Upper lobe of left lung (tissue), 6 donors: ENCODE measurements around the gene SLC7A10. TPM values are rescaled to one million over a fixed set of nuclear protein-coding genes. Genes with fewer than 3 reads are reported as not detected.

Experiments used
- ATAC-seq, 2 donors: fragments of 200-7000 bp; cut with Tn5 transposase; one replicate each; pipeline ENCODE4 v1.9.1; 2022; ENCODE audit warnings: mild to moderate bottlenecking in 2 of 2, moderate library complexity in 2 of 2; ENCODE audit not compliant: low FRiP score in 2 of 2
- DNase-seq, 2 donors: peaks; one replicate each; pipeline ENCODE4 v3.0.0-alpha.2; 2019 to 2020
- H3K27ac ChIP-seq, 4 donors: fragments of 200-600 bp; sonication (generic); one replicate each; pipeline ENCODE4 v1.5.1; 2016 to 2019
- H3K27me3 ChIP-seq, 4 donors: fragments of 200-600 bp; sonication (generic); one replicate each; pipeline ENCODE4 v1.5.1; 2017 to 2019
- H3K36me3 ChIP-seq, 4 donors: fragments of 200-600 bp; sonication (generic); one replicate each; pipeline ENCODE4 v1.5.1; 2016 to 2019
- H3K4me1 ChIP-seq, 4 donors: fragments of 200-600 bp; sonication (generic); one replicate each; pipeline ENCODE4 v1.5.1; 2018 to 2019
- H3K4me3 ChIP-seq, 4 donors: fragments of 200-600 bp; sonication (generic); one replicate each; pipeline ENCODE4 v1.5.1; 2017 to 2019; ENCODE audit warnings: mild to moderate bottlenecking in 2 of 4, moderate library complexity in 1 of 4
- H3K9me3 ChIP-seq, 4 donors: fragments of 200-600 bp; sonication (generic); one replicate each; pipeline ENCODE4 v1.5.1; 2018 to 2019
- CTCF ChIP-seq, 6 experiments: fragments of 450-650 bp in 4 of 6; fragments of 200-600 bp in 2 of 6; sonication (generic) in 2 of 6; IDR thresholded peaks; one replicate each; pipeline ENCODE4 v1.5.1; 2016 to 2019; ENCODE audit warnings: antibody characterized with exemption in 6 of 6
- EP300 ChIP-seq, 4 donors: sonication (generic); formaldehyde crosslinking; IDR thresholded peaks; one replicate each; pipeline ENCODE4 v1.5.1; 2017; ENCODE audit warnings: antibody characterized with exemption in 4 of 4, control low read depth in 2 of 4
- POLR2A ChIP-seq, 4 donors: fragments of 450-650 bp; IDR thresholded peaks; one replicate each; pipeline ENCODE4 v1.5.1; 2016 to 2017; ENCODE audit warnings: antibody characterized with exemption in 4 of 4, mild to moderate bottlenecking in 2 of 4
- POLR2AphosphoS5 ChIP-seq, 2 donors: sonication (generic); formaldehyde crosslinking; IDR thresholded peaks; one replicate each; pipeline ENCODE4 v1.5.1; 2017; ENCODE audit warnings: antibody characterized with exemption in 2 of 2
- WGBS, 2 donors: methylation state at CpG; one replicate each; pipeline ENCODE4 v1.1.5; 2017 to 2018; 5-methylcytosine and 5-hydroxymethylcytosine counted together
- total RNA-seq, 6 donors: library from RNA; depleted of rRNA in 4 of 6; stranded (reverse); fragments of >200 nt in 4 of 6; gene quantifications; one replicate each; pipeline versions ENCODE4 v1.1.0 to v1.2.1, GENCODE V29; 2016 to 2021
- donor health status: DM: no; HTN: no; CAD: no; lungs with moderate emphysema.
- donor health status: DM: no; HTN: yes; CAD: no; lungs with severe emphysema.

The SLC7A10 gene
- total RNA-seq, 6 donors from 2014 or later: 0.29 to 2.1 (median 0.47) TPM; not detected in 2

GRCh38 chr19:33245948-33246708 is 20.5 kb upstream of the SLC7A10 start:
- H3K27me3 ChIP-seq: no peaks in the 10 kb centered on the region
- H3K27ac ChIP-seq: no peak overlapping the region
- ATAC-seq (no peak), DNase-seq (no peak)
- WGBS, 2 donors: 80 to 92% methylated on average over 3 to 7 of the region's 7 CpGs
- peaks cover 0 to 9% (median 4%) of the 10 kb centered on the region in 4 donors for H3K9me3 ChIP-seq
- H3K4me1 ChIP-seq: peaks cover 6 to 26% (median 17%) of the 10 kb centered on the region in 4 donors
- no peak overlapping the region for H3K4me3 ChIP-seq
- TF ChIP-seq EP300 (IDR thresholded peaks at IDR 0.05) (no peak), POLR2AphosphoS5 (IDR thresholded peaks at IDR 0.05) (no peak), CTCF (IDR thresholded peaks at IDR 0.05) (peak; percentile 27 to 52 (median 44)), POLR2A (IDR thresholded peaks at IDR 0.05) (no peak)
- no peaks in the 10 kb centered on the region for H3K36me3 ChIP-seq

GRCh38 chr19:33242911-33243310 is 17.3 kb upstream of the SLC7A10 start:
- H3K4me3 ChIP-seq: no peak overlapping the region
- H3K36me3 ChIP-seq: no peaks in the 10 kb centered on the region
- peaks cover 2 to 10% (median 8%) of the 10 kb centered on the region in 4 donors for H3K4me1 ChIP-seq
- DNase-seq (no peak), ATAC-seq (no peak)
- no peak overlapping the region for H3K27ac ChIP-seq
- H3K9me3 ChIP-seq: peaks cover 0 to 9% (median 4%) of the 10 kb centered on the region in 4 donors
- no peak for TF ChIP-seq EP300 (IDR thresholded peaks at IDR 0.05)
- TF ChIP-seq POLR2AphosphoS5 (IDR thresholded peaks at IDR 0.05): no peak
- no peak for TF ChIP-seq CTCF (IDR thresholded peaks at IDR 0.05)
- TF ChIP-seq POLR2A (IDR thresholded peaks at IDR 0.05): no peak
- no peaks in the 10 kb centered on the region for H3K27me3 ChIP-seq
- WGBS, 2 donors: 68 to 82% methylated on average over 6 of the region's 6 CpGs

GRCh38 chr19:33242131-33242530 is 16.5 kb upstream of the SLC7A10 start:
- Histone ChIP-seq H3K36me3 (no peaks in the 10 kb centered on the region), H3K27me3 (no peaks in the 10 kb centered on the region), H3K27ac (no peak overlapping the region), H3K9me3 (peaks cover 0 to 9% (median 4%) of the 10 kb centered on the region in 4 donors), H3K4me3 (no peak overlapping the region), H3K4me1 (peaks cover 2 to 10% (median 8%) of the 10 kb centered on the region in 4 donors)
- 89 to 91% methylated on average over 5 of the region's 10 CpGs for WGBS, 2 donors
- ATAC-seq (no peak), DNase-seq (no peak)
- no peak for TF ChIP-seq POLR2AphosphoS5 (IDR thresholded peaks at IDR 0.05)
- TF ChIP-seq POLR2A (IDR thresholded peaks at IDR 0.05): no peak
- no peak for TF ChIP-seq CTCF (IDR thresholded peaks at IDR 0.05)

- peaks cover 2 to 10% (median 8%) of the 10 kb centered on the region in 4 donors for H3K4me1 ChIP-seq
- no peak overlapping the region for H3K27ac ChIP-seq
- peak; percentile 50 to 88 (median 76) for TF ChIP-seq CTCF (IDR thresholded peaks at IDR 0.05)
- TF ChIP-seq EP300 (IDR thresholded peaks at IDR 0.05): no peak
- no peak for TF ChIP-seq POLR2AphosphoS5 (IDR thresholded peaks at IDR 0.05)
- DNase-seq (peak in 1 of 2 donors; percentile 81), ATAC-seq (peak; percentile 38 to 65)
- WGBS, 2 donors: 11% methylated on average over 13 of the region's 22 CpGs; no CpG with 5 or more reads in 1 of the 2 donors
- no peaks in the 10 kb centered on the region for H3K36me3 ChIP-seq
- no peak overlapping the region for H3K4me3 ChIP-seq
- H3K27me3 ChIP-seq: no peaks in the 10 kb centered on the region
- H3K9me3 ChIP-seq: peaks cover 0 to 9% (median 4%) of the 10 kb centered on the region in 4 donors
These were observed 16.0 kb upstream of the SLC7A10 start for GRCh38 chr19:33241530-33242101.
